Mucosa of descending colon (tissue), 3 donors: ENCODE results near the gene E2F6. TPM values are rescaled to one million over a fixed set of nuclear protein-coding genes. Genes with fewer than 3 reads are reported as not detected.

ENCODE experiments used
- ATAC-seq: fragments of 200-7000 bp; cut with Tn5 transposase; one replicate; pipeline ENCODE4 v1.9.1; 2020; ENCODE audit warnings: mild to moderate bottlenecking, moderate library complexity
- DNase-seq, 3 donors: peaks; one replicate each; pipeline ENCODE4 v3.0.0-alpha.2; 2020
- H3K36me3 ChIP-seq: fragments of 200-600 bp; one replicate; pipeline ENCODE4 v1.8.0; 2021; ENCODE audit warnings: low read depth, mild to moderate bottlenecking
- H3K4me1 ChIP-seq: fragments of 200-600 bp; one replicate; pipeline ENCODE4 v1.8.0; 2021; ENCODE audit warnings: low read depth, mild to moderate bottlenecking
- H3K4me3 ChIP-seq: fragments of 200-600 bp; one replicate; pipeline ENCODE4 v1.8.0; 2021; ENCODE audit warnings: mild to moderate bottlenecking
- H3K9me3 ChIP-seq: fragments of 200-600 bp; one replicate; pipeline ENCODE4 v1.8.0; 2021; ENCODE audit warnings: mild to moderate bottlenecking
- intact Hi-C, 2 donors: fragments of 100-400 bp; cut with DNase I in 1 of 2; cut with micrococcal nuclease in 1 of 2; formaldehyde crosslinking; loops; one replicate each; pipeline versions ENCODE4 v1.11.0 to v1.11.1; 2022; cut with DNase I, micrococcal nuclease
- total RNA-seq, 3 donors: library from RNA; stranded (reverse); fragmentation: NEBNext Ultra II Directional in 2 of 3; extraction: Animal tissue kit (Norgen Biotek cat#: 25700) in 2 of 3; gene quantifications; one replicate each; pipeline versions ENCODE4 v1.2.1 to v1.2.4, GENCODE V29; 2021 to 2023
- TF ChIP-seq, protein P1 (sequence below): fragments of 200-600 bp; IDR thresholded peaks from one replicate; pipeline ENCODE4 v1.8.0; 2022; ENCODE audit warnings: antibody characterized with exemption, mild to moderate bottlenecking
- donor health status: DM: no; HTN: no; CAD: no; lungs with moderate emphysema.
- donor health status: DM: no; HTN: no; CAD: no.
- donor health status: DM: no; HTN: yes; CAD: no.

E2F6 gene
- total RNA-seq, 3 donors from 2014 or later, result 4.3 to 12.6 (median 5.6) TPM

DNA sequence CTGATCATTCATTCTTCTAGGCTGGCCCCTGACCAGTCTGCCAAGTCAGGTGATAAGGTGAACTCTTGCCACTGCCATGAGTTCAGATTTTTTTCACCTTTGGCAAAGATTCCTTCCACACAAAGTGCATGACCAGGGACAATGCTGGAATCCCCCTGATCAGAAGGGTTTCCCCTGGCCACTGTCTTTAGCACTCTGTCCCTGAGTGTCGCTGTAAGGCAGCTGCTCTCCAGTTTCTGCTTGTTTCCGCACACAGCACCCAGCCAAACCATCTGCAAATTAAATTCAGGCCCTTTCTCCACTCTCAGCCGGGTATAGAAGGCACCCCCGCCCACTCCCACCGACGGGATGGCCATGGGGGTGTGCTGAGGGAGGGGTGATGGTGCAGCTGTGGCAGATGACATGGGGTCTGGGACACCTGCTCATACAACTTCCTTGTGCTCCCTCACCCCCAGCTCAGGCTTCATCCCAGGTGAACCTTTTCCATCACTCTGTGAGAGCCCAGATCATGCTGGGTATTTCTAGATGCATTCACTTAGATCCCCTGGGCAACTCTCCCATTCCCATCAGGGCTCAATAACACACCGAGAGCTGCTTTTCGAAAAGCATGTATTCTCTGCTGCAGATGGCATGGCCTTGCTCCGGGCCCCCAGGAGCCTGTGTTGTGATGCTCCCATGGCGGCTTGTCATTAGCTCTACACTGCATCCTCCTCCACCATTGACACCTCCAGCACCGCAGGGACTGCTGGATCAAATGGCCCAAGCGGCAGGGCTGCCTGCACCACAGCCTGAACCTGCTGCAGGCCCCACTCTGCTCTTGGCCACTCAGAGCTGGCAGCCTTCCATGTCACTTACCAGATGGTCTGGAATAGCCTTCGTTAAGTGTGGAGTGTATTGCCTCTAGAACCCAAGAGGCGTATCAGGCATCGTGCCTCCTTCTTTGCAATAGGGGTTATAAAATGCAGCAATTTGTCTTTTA is 69.2 kb downstream of the E2F6 start:
- DNase-seq, result peak in 1 of 3 donors; percentile 32
- no peak overlapping the region for H3K4me3 ChIP-seq
- no peaks in the 10 kb centered on the region for H3K36me3 ChIP-seq
- H3K9me3 ChIP-seq, result no peaks in the 10 kb centered on the region
- no peak for ATAC-seq
- peaks cover 17% of the 10 kb centered on the region for H3K4me1 ChIP-seq
- TF ChIP-seq, protein P1, sequence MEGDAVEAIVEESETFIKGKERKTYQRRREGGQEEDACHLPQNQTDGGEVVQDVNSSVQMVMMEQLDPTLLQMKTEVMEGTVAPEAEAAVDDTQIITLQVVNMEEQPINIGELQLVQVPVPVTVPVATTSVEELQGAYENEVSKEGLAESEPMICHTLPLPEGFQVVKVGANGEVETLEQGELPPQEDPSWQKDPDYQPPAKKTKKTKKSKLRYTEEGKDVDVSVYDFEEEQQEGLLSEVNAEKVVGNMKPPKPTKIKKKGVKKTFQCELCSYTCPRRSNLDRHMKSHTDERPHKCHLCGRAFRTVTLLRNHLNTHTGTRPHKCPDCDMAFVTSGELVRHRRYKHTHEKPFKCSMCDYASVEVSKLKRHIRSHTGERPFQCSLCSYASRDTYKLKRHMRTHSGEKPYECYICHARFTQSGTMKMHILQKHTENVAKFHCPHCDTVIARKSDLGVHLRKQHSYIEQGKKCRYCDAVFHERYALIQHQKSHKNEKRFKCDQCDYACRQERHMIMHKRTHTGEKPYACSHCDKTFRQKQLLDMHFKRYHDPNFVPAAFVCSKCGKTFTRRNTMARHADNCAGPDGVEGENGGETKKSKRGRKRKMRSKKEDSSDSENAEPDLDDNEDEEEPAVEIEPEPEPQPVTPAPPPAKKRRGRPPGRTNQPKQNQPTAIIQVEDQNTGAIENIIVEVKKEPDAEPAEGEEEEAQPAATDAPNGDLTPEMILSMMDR, result no peak
- intact Hi-C loops, result no loop called here

DNA sequence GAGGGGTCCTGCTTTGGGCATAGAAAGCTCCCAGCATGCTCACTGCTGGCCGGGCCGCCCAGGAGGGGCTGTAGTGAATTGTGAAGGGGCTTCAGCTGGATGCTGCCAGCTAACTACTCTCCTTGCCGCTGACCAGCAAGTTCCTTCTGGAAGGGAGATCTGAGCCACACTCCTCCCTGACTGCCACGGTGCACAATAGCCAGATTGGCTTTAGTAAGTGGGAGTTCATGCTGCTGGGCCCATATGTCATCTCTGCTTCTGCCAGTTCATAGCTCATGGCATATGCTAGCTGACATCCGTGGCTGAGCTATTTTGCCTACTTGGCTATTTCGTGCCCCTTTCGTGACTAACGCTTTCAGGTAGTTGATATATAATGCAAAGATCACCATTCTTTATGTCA is 69.9 kb downstream of the E2F6 start:
- DNase-seq (no peak), ATAC-seq (no peak)
- H3K4me3 ChIP-seq, result no peak overlapping the region
- intact Hi-C loops, result no loop called here
- H3K4me1 ChIP-seq, result peaks cover 17% of the 10 kb centered on the region
- no peaks in the 10 kb centered on the region for H3K36me3 ChIP-seq
- no peaks in the 10 kb centered on the region for H3K9me3 ChIP-seq
- TF ChIP-seq, protein P1, result no peak

DNA sequence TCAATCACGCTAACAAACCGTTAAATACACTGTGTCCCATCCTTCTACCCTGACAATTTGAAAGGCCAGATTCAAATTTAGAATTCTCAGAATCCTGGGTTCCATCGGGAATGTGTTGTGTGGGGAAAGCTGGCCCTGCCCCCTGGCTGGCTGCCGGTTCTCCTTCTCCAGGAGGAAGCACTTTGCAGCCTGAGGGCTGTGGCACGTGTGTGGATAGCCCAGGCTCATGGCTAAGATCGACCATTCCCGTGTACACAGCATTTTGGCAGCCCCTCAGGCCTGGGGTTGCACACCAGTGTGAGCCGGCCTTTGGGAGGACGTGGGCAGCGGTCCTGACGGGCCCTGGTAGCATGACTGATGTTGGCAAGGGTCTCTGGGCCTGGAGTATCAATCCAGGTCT is 70.6 kb downstream of the E2F6 start:
- peaks cover 17% of the 10 kb centered on the region for H3K4me1 ChIP-seq
- H3K4me3 ChIP-seq, result no peak overlapping the region
- no peaks in the 10 kb centered on the region for H3K9me3 ChIP-seq
- DNase-seq (peak in 1 of 3 donors; percentile 53), ATAC-seq (no peak)
- no peaks in the 10 kb centered on the region for H3K36me3 ChIP-seq
- intact Hi-C loops, result no loop called here
- TF ChIP-seq, protein P1, result no peak

Other genes starting within 250 kb of the E2F6 start
- gene ROCK2, start 121.5 kb downstream of the E2F6 start, total RNA-seq, result 10 to 100 TPM; 67.7 to 77.8 (median 71.0) TPM
- gene GREB1, start 67.9 kb upstream of the E2F6 start, total RNA-seq, result 1 to 10 TPM; 1.4 to 2.5 (median 1.6) TPM
- gene NTSR2, start 204.0 kb upstream of the E2F6 start, total RNA-seq, result not detected